OCI-LY7 (cell line): ENCODE results near the gene DGKH.

Source experiments
- CTCF ChIP-seq: fragments of 200-600 bp; sonication (generic); conservative IDR thresholded peaks from 2 replicates; pipeline ENCODE4 v1.5.1; 2014; ENCODE audit warnings: mild to moderate bottlenecking, antibody characterized with exemption, low read length, moderate library complexity, mixed read lengths
- EZH2phosphoT487 ChIP-seq: fragments of 200-600 bp; sonication (generic); IDR thresholded peaks from 2 replicates; pipeline ENCODE4 v1.6.1; 2018; ENCODE audit warnings: low read depth, borderline replicate concordance, mild to moderate bottlenecking, mixed run types, antibody characterized with exemption, low read length, moderate library complexity, mixed read lengths

- TF ChIP-seq CTCF (no peak), EZH2phosphoT487 (no peak)
Measured at GRCh38 chr13:42176294-42176693, 127.8 kb downstream of the DGKH start.
